ENCODE data around the gene SMS.

The SMS gene

GRCh38 chrX:21985332-21985777 lies 44.8 kb downstream of the SMS start:
- peak; percentile 98 for FAIRE-seq

GRCh38 chrX:21986596-21986995 lies 46.1 kb downstream of the SMS start:
- FAIRE-seq, result no peak

GRCh38 chrX:21989384-21989783 lies 48.9 kb downstream of the SMS start:
- FAIRE-seq, result no peak

- no peak for FAIRE-seq
Measured at GRCh38 chrX:21990832-21991231, 50.3 kb downstream of the SMS start.

- no peak for FAIRE-seq
Measured at GRCh38 chrX:21991504-21991903, 51.0 kb downstream of the SMS start.

- no peak for FAIRE-seq
Measured at GRCh38 chrX:21993265-21993664, 52.8 kb downstream of the SMS start.

GRCh38 chrX:21996872-21997455 lies 56.5 kb downstream of the SMS start:
- FAIRE-seq, result no peak

- FAIRE-seq, result no peak
Measured at GRCh38 chrX:21998037-21998436, 57.5 kb downstream of the SMS start.

GRCh38 chrX:22004866-22005265 lies 64.4 kb downstream of the SMS start:
- no peak for FAIRE-seq

- FAIRE-seq, result no peak
Measured at GRCh38 chrX:22012051-22012450, 71.5 kb downstream of the SMS start.

GRCh38 chrX:22012931-22013330 lies 72.4 kb downstream of the SMS start:
- no peak for FAIRE-seq

GRCh38 chrX:22015139-22015750 lies 74.7 kb downstream of the SMS start:
- no peak for FAIRE-seq

GRCh38 chrX:22021751-22022324 lies 81.3 kb downstream of the SMS start:
- FAIRE-seq, result no peak

GRCh38 chrX:22024577-22024976 lies 84.1 kb downstream of the SMS start:
- no peak for FAIRE-seq

GRCh38 chrX:22025751-22026150 lies 85.2 kb downstream of the SMS start:
- FAIRE-seq, result no peak

GRCh38 chrX:22026731-22027130 lies 86.2 kb downstream of the SMS start:
- no peak for FAIRE-seq

- FAIRE-seq, result no peak
Measured at GRCh38 chrX:22032084-22032483, 91.6 kb downstream of the SMS start, which contains the start of gene PHEX. Gene PHEX (plus strand): TSS chrX:22032325. CDS start chrX:22033006, 681 bp downstream.

GRCh38 chrX:22032506-22032905 lies 92.0 kb downstream of the SMS start:
- no peak for FAIRE-seq

GRCh38 chrX:22033818-22034217 lies 93.3 kb downstream of the SMS start:
- FAIRE-seq, result no peak

- FAIRE-seq, result no peak
Measured at GRCh38 chrX:22035236-22035635, 94.7 kb downstream of the SMS start.

- FAIRE-seq, result no peak
Measured at GRCh38 chrX:22037225-22037624, 96.7 kb downstream of the SMS start.

- FAIRE-seq, result no peak
Measured at GRCh38 chrX:22037911-22038537, 97.5 kb downstream of the SMS start.

GRCh38 chrX:22039541-22039940 lies 99.0 kb downstream of the SMS start:
- FAIRE-seq, result no peak

- no peak for FAIRE-seq
Measured at GRCh38 chrX:22040184-22040583, 99.7 kb downstream of the SMS start.

Measured in endometrium (tissue), 2 donors.